Measurements from ENCODE around the gene TIGAR.

DNA sequence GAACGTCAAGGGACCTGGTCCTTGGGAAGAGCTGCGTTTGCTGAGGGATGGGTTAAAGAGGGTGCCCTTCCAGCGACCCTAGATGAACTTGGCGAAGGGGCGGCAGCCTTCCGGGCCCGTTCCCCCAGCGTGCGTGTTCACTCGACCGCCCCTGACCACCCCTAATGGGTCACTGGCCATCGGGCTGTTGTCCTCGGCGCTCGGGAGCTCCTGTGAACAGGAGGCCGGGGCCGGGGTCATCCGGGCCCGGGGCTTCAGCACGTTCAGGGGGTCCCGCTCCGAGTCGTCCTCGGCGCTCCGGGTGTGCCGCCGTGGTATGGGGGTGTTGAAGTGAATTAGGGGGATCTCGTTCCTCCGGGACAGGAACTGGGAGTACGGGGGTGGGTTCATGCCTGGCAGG lies 49.3 kb downstream of the TIGAR start:
- TF ChIP-seq GATA3 (IDR thresholded peaks at IDR 0.05; ENCODE audit: low read depth, low read length): no peak
- no peak for TF ChIP-seq GATA2 (IDR thresholded peaks at IDR 0.05; ENCODE audit: low read depth, low read length)

Measured in SH-SY5Y (cell line).